Liver (tissue), 3 donors: ENCODE data around the gene CTNNA2.

Experiments
- ATF3 ChIP-seq: IDR thresholded peaks from 2 replicates; pipeline ENCODE4 v1.6.1; 2016; ENCODE audit warnings: antibody characterized with exemption
- FOXA1 ChIP-seq: IDR thresholded peaks from 2 replicates; pipeline ENCODE4 v1.6.1; 2016; ENCODE audit warnings: antibody characterized with exemption
- GABPA ChIP-seq, 2 donors: IDR thresholded peaks in 1 of 2; conservative IDR thresholded peaks in 1 of 2; 2 replicates each; pipeline ENCODE4 v1.6.1; 2016; ENCODE audit warnings: antibody characterized with exemption in 2 of 2, mild to moderate bottlenecking in 1 of 2, moderate library complexity in 1 of 2
- HNF4A ChIP-seq, 2 donors: conservative IDR thresholded peaks; 2 replicates each; pipeline ENCODE4 v1.6.1; 2016; ENCODE audit warnings: antibody characterized with exemption in 2 of 2, mild to moderate bottlenecking in 2 of 2
- JUND ChIP-seq, 2 donors: IDR thresholded peaks; 2 replicates each; pipeline ENCODE4 v1.6.1; 2016; ENCODE audit warnings: antibody characterized with exemption in 2 of 2
- MAX ChIP-seq: IDR thresholded peaks from 2 replicates; pipeline ENCODE4 v1.6.1; 2016; ENCODE audit warnings: antibody characterized with exemption
- NR2F2 ChIP-seq: IDR thresholded peaks from 2 replicates; pipeline ENCODE4 v1.6.1; 2016; ENCODE audit warnings: antibody characterized with exemption
- RAD21 ChIP-seq, 2 donors: IDR thresholded peaks; 2 replicates each; pipeline ENCODE4 v1.6.1; 2016; ENCODE audit warnings: antibody characterized with exemption in 2 of 2, mild to moderate bottlenecking in 2 of 2
- RXRA ChIP-seq, 2 donors: IDR thresholded peaks; 2 replicates each; pipeline ENCODE4 v1.6.1; 2017 to 2018; ENCODE audit warnings: antibody characterized with exemption in 2 of 2, mild to moderate bottlenecking in 1 of 2
- TAF1 ChIP-seq: conservative IDR thresholded peaks from 2 replicates; pipeline ENCODE4 v1.6.1; 2016; ENCODE audit warnings: antibody characterized with exemption, mild to moderate bottlenecking
- YY1 ChIP-seq: IDR thresholded peaks from 2 replicates; pipeline ENCODE4 v1.6.1; 2016; ENCODE audit warnings: antibody characterized with exemption, mild to moderate bottlenecking
- TF ChIP-seq, protein P1 (sequence below): fragments of 150-350 bp; IDR thresholded peaks from 2 replicates; pipeline ENCODE4 v1.5.1; 2017; ENCODE audit warnings: improper control_type of control experiment, low read depth, low read length; ENCODE audit not compliant: missing input control
- TF ChIP-seq, protein P2 (sequence below): IDR thresholded peaks from 2 replicates; pipeline ENCODE4 v1.6.1; 2016; ENCODE audit warnings: antibody characterized with exemption, mild to moderate bottlenecking
- TF ChIP-seq, protein P3 (sequence below): IDR thresholded peaks from 2 replicates; pipeline ENCODE4 v1.6.1; 2016; ENCODE audit warnings: antibody characterized with exemption
- donor health status: healthy.
- donor health status: healthy.

GRCh38 chr2:79665091-79665490 is 152.2 kb downstream of the CTNNA2 start:
- TF ChIP-seq, protein P1, sequence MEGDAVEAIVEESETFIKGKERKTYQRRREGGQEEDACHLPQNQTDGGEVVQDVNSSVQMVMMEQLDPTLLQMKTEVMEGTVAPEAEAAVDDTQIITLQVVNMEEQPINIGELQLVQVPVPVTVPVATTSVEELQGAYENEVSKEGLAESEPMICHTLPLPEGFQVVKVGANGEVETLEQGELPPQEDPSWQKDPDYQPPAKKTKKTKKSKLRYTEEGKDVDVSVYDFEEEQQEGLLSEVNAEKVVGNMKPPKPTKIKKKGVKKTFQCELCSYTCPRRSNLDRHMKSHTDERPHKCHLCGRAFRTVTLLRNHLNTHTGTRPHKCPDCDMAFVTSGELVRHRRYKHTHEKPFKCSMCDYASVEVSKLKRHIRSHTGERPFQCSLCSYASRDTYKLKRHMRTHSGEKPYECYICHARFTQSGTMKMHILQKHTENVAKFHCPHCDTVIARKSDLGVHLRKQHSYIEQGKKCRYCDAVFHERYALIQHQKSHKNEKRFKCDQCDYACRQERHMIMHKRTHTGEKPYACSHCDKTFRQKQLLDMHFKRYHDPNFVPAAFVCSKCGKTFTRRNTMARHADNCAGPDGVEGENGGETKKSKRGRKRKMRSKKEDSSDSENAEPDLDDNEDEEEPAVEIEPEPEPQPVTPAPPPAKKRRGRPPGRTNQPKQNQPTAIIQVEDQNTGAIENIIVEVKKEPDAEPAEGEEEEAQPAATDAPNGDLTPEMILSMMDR = no peak
- TF ChIP-seq, protein P2, sequence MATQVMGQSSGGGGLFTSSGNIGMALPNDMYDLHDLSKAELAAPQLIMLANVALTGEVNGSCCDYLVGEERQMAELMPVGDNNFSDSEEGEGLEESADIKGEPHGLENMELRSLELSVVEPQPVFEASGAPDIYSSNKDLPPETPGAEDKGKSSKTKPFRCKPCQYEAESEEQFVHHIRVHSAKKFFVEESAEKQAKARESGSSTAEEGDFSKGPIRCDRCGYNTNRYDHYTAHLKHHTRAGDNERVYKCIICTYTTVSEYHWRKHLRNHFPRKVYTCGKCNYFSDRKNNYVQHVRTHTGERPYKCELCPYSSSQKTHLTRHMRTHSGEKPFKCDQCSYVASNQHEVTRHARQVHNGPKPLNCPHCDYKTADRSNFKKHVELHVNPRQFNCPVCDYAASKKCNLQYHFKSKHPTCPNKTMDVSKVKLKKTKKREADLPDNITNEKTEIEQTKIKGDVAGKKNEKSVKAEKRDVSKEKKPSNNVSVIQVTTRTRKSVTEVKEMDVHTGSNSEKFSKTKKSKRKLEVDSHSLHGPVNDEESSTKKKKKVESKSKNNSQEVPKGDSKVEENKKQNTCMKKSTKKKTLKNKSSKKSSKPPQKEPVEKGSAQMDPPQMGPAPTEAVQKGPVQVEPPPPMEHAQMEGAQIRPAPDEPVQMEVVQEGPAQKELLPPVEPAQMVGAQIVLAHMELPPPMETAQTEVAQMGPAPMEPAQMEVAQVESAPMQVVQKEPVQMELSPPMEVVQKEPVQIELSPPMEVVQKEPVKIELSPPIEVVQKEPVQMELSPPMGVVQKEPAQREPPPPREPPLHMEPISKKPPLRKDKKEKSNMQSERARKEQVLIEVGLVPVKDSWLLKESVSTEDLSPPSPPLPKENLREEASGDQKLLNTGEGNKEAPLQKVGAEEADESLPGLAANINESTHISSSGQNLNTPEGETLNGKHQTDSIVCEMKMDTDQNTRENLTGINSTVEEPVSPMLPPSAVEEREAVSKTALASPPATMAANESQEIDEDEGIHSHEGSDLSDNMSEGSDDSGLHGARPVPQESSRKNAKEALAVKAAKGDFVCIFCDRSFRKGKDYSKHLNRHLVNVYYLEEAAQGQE = no peak
- no peak for TF ChIP-seq TAF1
- TF ChIP-seq MAX = no peak
- TF ChIP-seq RAD21 (IDR thresholded peaks at IDR 0.05) = no peak
- TF ChIP-seq YY1 = no peak
- TF ChIP-seq JUND (IDR thresholded peaks at IDR 0.05) = no peak
- TF ChIP-seq RXRA (IDR thresholded peaks at IDR 0.05) = no peak
- TF ChIP-seq, protein P3, sequence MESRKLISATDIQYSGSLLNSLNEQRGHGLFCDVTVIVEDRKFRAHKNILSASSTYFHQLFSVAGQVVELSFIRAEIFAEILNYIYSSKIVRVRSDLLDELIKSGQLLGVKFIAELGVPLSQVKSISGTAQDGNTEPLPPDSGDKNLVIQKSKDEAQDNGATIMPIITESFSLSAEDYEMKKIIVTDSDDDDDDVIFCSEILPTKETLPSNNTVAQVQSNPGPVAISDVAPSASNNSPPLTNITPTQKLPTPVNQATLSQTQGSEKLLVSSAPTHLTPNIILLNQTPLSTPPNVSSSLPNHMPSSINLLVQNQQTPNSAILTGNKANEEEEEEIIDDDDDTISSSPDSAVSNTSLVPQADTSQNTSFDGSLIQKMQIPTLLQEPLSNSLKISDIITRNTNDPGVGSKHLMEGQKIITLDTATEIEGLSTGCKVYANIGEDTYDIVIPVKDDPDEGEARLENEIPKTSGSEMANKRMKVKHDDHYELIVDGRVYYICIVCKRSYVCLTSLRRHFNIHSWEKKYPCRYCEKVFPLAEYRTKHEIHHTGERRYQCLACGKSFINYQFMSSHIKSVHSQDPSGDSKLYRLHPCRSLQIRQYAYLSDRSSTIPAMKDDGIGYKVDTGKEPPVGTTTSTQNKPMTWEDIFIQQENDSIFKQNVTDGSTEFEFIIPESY = no peak
- TF ChIP-seq GABPA (IDR thresholded peaks at IDR 0.05 in 1 of 2, conservative IDR thresholded peaks at IDR 0.05 in 1 of 2) = no peak
- TF ChIP-seq NR2F2 = no peak
- TF ChIP-seq ATF3 = no peak
- no peak for TF ChIP-seq FOXA1
- TF ChIP-seq HNF4A (conservative IDR thresholded peaks at IDR 0.05) = no peak
